Parathyroid adenoma (tissue), 2 donors: ENCODE measurements around the gene CLEC2A.

Experiments
- H2AFZ ChIP-seq: fragments of 300-600 bp; sonication (generic); one replicate; pipeline ENCODE4 v1.7.0; 2017; ENCODE audit warnings: antibody characterized with exemption, mild to moderate bottlenecking
- H3K27ac ChIP-seq: fragments of 300-600 bp; sonication (generic); one replicate; pipeline ENCODE4 v1.7.0; 2017
- H3K27me3 ChIP-seq: fragments of 300-600 bp; sonication (generic); one replicate; pipeline ENCODE4 v1.7.0; 2017; ENCODE audit warnings: low read length; ENCODE audit not compliant: control insufficient read depth, insufficient read depth
- H3K36me3 ChIP-seq: fragments of 300-600 bp; sonication (generic); one replicate; pipeline ENCODE4 v1.7.0; 2017; ENCODE audit warnings: low read length; ENCODE audit not compliant: control insufficient read depth, insufficient read depth
- H3K4me1 ChIP-seq: fragments of 300-600 bp; sonication (generic); one replicate; pipeline ENCODE4 v1.7.0; 2017; ENCODE audit warnings: control low read depth
- H3K4me2 ChIP-seq: fragments of 300-600 bp; sonication (generic); one replicate; pipeline ENCODE4 v1.7.0; 2017; ENCODE audit warnings: low read length
- H3K4me3 ChIP-seq: fragments of 300-600 bp; sonication (generic); one replicate; pipeline ENCODE4 v1.7.0; 2017; ENCODE audit warnings: low read depth, low read length
- H3K79me2 ChIP-seq: fragments of 300-600 bp; sonication (generic); one replicate; pipeline ENCODE4 v1.7.0; 2017; ENCODE audit warnings: control low read depth
- H3K9ac ChIP-seq: fragments of 300-600 bp; sonication (generic); one replicate; pipeline ENCODE4 v1.7.0; 2017; ENCODE audit warnings: mild to moderate bottlenecking
- H3K9me3 ChIP-seq: fragments of 300-600 bp; sonication (generic); one replicate; pipeline ENCODE4 v1.7.0; 2017; ENCODE audit warnings: low read length; ENCODE audit not compliant: control insufficient read depth
- CTCF ChIP-seq: fragments of 300-600 bp; sonication (generic); IDR thresholded peaks from one replicate; pipeline ENCODE4 v1.7.0; 2017; ENCODE audit warnings: antibody characterized with exemption, mild to moderate bottlenecking
- donor health status: primary hyperparathyroidism.

The CLEC2A gene

GRCh38 chr12:9906873-9907272 is 25.3 kb downstream of the CLEC2A start:
- no peaks in the 10 kb centered on the region for H3K4me1 ChIP-seq
- H3K27ac ChIP-seq, result no peak overlapping the region
- no peaks in the 10 kb centered on the region for H3K27me3 ChIP-seq
- H3K36me3 ChIP-seq, result no peaks in the 10 kb centered on the region
- no peaks in the 10 kb centered on the region for H3K9me3 ChIP-seq
- H3K4me3 ChIP-seq, result no peak overlapping the region
- no peak for TF ChIP-seq CTCF
- no peak overlapping the region for H2AFZ ChIP-seq
- H3K4me2 ChIP-seq, result no peak overlapping the region
- no peak overlapping the region for H3K9ac ChIP-seq
- no peaks in the 10 kb centered on the region for H3K79me2 ChIP-seq

- no peak overlapping the region for H3K27ac ChIP-seq
- no peak overlapping the region for H3K4me2 ChIP-seq
- H3K79me2 ChIP-seq, result no peaks in the 10 kb centered on the region
- no peak for TF ChIP-seq CTCF
- H3K27me3 ChIP-seq, result no peaks in the 10 kb centered on the region
- H3K9ac ChIP-seq, result no peak overlapping the region
- H3K4me3 ChIP-seq, result no peak overlapping the region
- no peaks in the 10 kb centered on the region for H3K9me3 ChIP-seq
- no peaks in the 10 kb centered on the region for H3K4me1 ChIP-seq
- H3K36me3 ChIP-seq, result no peaks in the 10 kb centered on the region
- H2AFZ ChIP-seq, result no peak overlapping the region
These were observed 29.5 kb downstream of the CLEC2A start for GRCh38 chr12:9902539-9903228.

GRCh38 chr12:9900930-9901329 is 31.2 kb downstream of the CLEC2A start:
- H3K27ac ChIP-seq, result no peak overlapping the region
- no peak for TF ChIP-seq CTCF
- no peaks in the 10 kb centered on the region for H3K36me3 ChIP-seq
- no peak overlapping the region for H3K4me2 ChIP-seq
- H3K79me2 ChIP-seq, result no peaks in the 10 kb centered on the region
- H2AFZ ChIP-seq, result no peak overlapping the region
- no peaks in the 10 kb centered on the region for H3K27me3 ChIP-seq
- no peak overlapping the region for H3K9ac ChIP-seq
- no peaks in the 10 kb centered on the region for H3K9me3 ChIP-seq
- no peaks in the 10 kb centered on the region for H3K4me1 ChIP-seq
- H3K4me3 ChIP-seq, result no peak overlapping the region

- Histone ChIP-seq H3K27ac (no peak overlapping the region), H3K27me3 (no peaks in the 10 kb centered on the region), H3K36me3 (no peaks in the 10 kb centered on the region), H3K9me3 (no peaks in the 10 kb centered on the region), H3K4me3 (no peak overlapping the region), H3K4me1 (no peaks in the 10 kb centered on the region), H3K79me2 (no peaks in the 10 kb centered on the region), H3K9ac (no peak overlapping the region), H2AFZ (no peak overlapping the region), H3K4me2 (no peak overlapping the region)
- TF ChIP-seq CTCF, result no peak
These were observed 33.0 kb downstream of the CLEC2A start for GRCh38 chr12:9899209-9899608.

- no peak overlapping the region for H3K4me3 ChIP-seq
- no peak overlapping the region for H3K27ac ChIP-seq
- H2AFZ ChIP-seq, result no peak overlapping the region
- no peak overlapping the region for H3K4me2 ChIP-seq
- no peak overlapping the region for H3K9ac ChIP-seq
- H3K9me3 ChIP-seq, result no peaks in the 10 kb centered on the region
- H3K36me3 ChIP-seq, result no peaks in the 10 kb centered on the region
- no peaks in the 10 kb centered on the region for H3K79me2 ChIP-seq
- no peaks in the 10 kb centered on the region for H3K27me3 ChIP-seq
- H3K4me1 ChIP-seq, result no peaks in the 10 kb centered on the region
- TF ChIP-seq CTCF, result no peak
These were observed 34.6 kb downstream of the CLEC2A start for GRCh38 chr12:9897535-9897934.
